Measurements from ENCODE around the gene PCBP4.

- TF ChIP-seq CTCF (IDR thresholded peaks at IDR 0.05) (no peak), EZH2 (IDR thresholded peaks at IDR 0.05) (no peak)
Observed at GRCh38 chr3:52010431-52010830, 43.2 kb upstream of the PCBP4 start.

All from neural progenitor cell (in vitro differentiated cells).